GM18520 (cell line): Measurements from ENCODE around the gene MICAL3.
"Not testable (repeated sequence)": the region's sequence is repeated elsewhere in the genome, so short reads cannot be mapped to it uniquely, and the experiment has no call there.

Source experiments
- ATAC-seq: cut with Tn5 transposase; IDR thresholded peaks from one replicate; pipeline ENCODE4 v1.9.1; 2021; ENCODE audit not compliant: unreplicated experiment

Gene MICAL3

DNA sequence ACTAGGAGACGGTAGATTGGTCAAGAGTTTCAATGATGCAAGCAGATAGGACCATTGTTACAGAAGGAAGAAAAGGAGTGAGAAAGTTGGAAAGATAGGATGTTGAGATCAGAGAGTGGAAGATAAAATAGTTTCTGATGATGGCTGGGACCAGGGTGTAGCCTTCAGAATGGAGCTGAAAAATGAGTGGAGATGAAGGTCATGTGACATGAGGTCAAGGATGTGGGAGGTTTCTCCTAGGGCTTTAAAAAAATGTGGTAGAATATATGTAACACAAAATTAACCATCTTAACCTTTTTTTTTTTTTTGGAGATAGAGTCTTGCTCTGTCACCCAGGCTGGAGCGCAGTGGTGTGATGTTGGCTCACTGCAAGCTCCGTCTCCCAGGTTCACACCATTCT, 35.1 kb upstream of the MICAL3 start:
- ATAC-seq, result no peak

DNA sequence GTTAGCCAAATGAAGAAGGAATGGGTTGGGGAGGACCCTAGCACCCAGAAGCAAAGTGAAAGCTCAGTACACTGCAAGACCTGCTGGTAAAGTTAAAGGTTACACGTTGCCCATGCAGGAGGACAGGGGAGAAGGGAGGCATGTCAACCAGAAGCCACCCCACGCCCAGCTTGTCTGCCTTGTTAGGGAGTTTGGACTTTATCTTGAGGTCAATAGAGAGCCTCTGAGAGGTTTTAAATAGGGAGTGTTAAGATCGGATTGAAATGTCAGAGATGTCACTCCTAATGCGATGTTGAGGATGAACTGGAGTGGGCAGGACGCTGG, 34.7 kb upstream of the MICAL3 start:
- ATAC-seq, result no peak

DNA sequence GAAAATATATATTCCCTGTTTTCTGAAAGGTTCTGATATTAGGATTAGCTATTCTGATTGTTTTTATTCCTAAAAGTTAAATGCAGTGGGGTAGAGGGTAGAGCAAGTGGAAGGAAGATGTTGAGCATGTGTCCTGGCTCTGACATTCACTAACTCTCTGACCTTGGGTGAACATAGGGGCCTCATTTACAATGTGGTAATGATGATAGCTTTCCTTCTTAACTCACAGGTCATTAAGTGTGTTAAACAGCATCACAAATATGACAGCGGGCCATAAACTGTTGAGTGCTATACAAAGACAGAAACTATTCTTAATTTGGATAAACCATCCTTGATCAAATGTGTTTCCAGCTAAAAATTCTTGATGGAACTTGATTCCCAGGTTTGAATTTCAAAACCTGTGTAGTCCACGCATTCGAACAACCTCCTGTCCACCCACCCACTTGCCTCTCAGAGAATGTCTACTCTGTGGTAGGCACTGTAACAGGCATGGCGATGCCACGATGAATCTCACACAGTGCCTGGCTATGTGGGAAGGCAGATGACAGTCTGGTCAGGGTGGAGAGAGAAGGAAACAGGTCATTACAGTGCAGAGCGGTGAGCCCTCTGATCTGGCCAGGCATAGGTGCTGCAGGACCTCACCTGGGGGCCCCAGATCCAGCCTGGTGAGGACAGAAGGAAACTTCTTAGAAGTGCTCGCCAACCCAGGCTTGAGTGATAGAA, 34.2 kb upstream of the MICAL3 start:
- ATAC-seq, result no peak

DNA sequence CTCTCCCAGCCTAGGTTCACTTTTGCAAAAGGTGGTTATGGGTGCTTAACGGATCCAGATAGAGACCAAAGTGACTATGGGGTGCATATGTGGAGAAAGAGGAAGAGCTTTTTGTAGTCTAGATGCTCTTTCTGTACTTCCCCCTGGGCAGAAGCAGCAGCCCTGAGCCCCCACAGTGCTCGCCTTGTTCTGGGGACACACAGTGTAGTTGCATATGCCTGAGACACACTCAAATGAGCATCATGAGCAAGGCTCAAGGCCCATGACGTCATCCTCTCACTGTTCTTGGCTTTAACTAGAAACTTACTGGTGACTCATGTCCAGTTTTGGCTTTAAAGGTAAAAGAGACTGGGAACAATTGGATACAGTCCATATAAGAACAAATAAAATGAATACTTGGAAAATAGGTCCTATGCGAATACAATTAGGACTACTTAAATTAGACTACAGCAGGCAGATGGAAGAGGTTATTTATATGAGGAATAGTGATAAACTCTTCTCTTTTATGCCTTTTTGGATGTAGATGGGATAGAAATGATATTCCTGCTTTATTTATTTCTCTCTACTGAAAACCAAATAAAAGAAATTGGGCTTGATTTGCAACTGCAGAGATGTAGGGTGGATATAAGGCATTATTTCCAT, 33.3 kb upstream of the MICAL3 start:
- ATAC-seq, result peak; percentile 53

DNA sequence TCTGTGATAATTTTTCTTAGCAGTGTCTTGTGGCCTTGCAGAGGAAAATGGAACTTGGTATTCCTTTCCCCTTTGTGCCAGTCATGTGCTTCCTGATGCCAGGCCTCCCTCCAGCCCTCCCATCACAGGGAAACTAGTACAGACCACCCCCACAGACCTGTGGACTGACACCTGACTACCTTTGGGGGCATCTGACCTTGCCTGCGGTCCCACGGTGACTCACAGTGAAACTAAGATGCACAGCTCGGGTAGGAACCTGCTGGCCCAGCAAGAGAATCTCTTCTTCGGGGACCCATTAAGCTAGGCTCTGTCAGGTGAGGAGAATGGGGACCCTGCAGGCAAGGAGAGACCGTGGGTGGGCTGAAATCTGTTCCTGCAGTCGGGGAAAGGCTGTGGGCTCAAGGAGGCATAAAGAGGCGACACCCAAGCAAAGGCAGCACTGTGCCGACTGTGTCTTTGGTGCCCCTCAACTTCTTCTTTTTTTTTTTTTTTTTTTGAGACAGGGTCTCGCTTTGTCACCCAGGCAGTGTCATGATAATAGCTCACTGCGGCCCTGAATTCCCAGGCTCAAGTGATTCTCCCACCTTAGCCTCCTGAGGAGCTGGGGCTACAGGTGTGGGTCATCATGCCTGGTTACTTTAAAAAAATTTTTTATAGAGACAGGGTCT, 32.6 kb upstream of the MICAL3 start:
- no peak for ATAC-seq

DNA sequence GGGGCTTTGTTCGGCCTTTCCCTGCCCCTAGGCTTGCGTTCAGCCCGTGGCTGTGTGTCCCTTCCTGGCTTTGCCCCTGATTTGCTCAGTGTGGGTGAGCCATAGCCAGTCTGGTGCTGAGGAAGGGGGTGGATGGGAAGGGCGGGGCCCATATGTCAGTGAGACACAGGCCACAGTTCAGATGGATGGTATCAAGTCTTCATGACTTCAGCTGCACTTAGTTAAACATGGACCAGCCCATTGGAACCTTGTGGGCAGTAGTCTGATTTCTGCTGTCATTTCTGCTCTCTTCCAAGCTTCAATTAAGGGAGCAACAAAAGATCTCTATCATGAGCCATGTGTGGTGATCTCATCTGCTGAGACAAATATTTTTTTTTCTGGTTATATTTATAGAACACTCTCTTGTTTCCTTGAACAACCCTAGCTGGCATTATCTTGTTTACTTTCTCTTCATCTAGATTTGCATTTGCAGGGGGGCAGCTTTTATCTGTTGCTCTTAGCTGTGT, 31.9 kb upstream of the MICAL3 start:
- ATAC-seq, result no peak

DNA sequence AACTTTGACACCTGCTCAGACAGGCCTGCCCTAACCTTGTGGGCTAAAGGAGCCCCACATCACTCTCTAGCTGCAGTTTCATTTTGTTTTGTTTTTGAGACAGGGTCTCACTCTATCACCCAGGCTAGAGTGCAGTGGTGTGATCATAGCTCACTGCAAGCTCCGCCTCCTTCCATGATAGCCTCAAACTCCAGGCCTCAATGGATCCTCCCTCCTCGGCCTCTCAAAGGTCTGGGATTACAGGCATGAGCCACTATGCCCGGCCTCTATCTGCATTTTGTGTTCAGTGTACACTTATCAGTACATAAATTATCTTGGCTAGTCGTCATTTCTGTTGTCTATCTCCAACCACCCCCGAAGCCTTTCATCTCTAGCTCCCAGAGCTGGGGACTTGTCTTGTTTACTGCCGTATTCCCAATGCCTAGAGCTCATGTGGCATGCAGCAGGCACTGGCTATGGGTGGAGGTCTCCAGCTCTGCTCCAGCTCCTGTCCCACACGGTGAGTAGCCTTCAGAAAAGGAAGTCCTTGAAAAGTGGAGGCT, 31.3 kb upstream of the MICAL3 start:
- no peak for ATAC-seq

DNA sequence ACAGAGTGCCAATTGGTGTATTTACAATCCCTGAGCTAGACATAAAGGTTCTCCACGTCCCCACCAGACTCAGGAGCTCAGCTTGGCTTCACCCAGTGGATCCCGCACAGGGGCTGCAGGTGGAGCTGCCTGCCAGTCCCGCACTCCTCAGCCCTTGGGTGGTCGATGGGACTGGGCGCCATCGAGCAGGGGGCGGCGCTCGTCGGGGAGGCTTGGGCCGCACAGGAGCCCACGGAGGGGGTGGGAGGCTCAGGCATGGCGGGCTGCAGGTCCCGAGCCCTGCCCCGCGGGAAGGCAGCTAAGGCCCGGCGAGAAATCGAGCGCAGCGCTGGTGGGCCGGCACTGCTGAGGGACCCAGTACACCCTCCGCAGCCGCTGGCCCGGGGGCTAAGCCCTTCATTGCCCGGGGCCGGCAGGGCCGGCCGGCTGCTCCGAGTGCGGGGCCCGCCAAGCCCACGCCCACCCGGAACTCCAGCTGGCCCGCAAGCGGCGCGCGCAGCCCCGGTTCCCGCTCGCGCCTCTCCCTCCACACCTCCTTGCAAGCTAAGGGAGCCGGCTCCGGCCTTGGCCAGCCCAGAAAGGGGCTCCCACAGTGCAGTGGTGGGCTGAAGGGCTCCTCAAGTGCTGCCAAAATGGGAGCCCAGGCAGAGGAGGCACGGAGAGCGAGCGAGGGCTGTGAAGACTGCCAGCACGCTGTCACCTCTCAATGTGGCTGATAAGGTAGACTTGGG, 29.0 kb upstream of the MICAL3 start:
- not testable (repeated sequence) for ATAC-seq

DNA sequence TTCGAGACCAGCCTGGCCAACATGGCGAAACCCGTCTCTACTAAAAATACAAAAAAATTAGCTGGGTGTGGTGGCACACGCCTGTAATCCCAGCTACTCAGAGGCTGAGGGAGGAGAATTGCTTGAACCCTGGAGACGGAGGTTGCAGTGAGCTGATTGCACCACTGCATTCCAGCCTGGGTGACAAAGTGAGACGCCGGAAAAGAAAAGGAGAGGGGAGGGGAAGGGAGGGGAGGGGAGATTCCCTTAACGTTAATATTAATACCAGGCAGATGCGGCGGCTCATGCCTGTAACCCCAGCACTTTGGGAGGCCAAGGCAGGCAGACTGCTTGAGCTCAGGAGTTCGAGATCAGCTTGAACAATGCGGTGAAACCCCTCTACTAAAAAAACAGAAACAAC, 26.8 kb upstream of the MICAL3 start:
- not testable (repeated sequence) for ATAC-seq

DNA sequence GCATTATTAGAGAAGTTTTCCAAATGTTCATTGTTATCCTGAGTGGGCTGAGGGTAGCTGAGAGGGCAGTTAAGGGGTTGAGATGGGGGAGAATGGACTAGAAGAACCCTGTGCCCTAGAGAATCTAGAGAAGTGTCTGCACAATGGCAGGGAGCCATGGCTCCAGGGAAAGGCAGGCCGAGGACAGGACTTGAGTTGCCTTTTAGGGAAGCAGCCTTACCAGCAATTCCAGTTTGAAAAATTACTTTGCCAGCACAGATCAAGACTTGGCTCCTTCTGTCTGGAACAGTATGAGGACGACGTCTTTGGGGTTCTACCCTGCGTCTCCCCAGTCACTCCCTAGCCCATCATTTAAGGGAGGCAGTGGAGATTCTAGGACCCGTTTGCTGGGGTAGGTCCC, 25.7 kb upstream of the MICAL3 start:
- ATAC-seq, result no peak

DNA sequence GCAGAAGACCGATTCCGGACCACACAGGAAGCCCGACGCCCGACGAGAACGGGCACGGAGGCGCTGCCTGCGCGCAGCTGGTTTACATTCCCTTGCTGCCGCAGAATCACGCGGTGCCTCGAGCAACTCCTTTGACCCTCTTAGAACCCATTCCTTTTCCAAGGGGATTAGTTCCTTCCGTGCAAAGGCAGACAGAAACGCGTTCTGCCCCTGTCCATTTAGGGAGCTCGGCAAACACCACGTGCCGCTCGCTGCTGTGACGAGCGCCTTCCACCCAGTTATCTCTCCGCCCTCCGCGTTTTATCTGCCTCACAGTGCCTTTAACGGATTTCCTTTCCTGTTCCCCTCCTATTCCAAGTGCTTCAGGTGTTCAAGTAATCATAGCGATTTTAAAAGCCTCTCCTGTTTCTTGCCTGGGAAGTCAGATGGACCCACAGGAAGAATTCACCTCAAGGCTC, 24.1 kb upstream of the MICAL3 start:
- no peak for ATAC-seq

DNA sequence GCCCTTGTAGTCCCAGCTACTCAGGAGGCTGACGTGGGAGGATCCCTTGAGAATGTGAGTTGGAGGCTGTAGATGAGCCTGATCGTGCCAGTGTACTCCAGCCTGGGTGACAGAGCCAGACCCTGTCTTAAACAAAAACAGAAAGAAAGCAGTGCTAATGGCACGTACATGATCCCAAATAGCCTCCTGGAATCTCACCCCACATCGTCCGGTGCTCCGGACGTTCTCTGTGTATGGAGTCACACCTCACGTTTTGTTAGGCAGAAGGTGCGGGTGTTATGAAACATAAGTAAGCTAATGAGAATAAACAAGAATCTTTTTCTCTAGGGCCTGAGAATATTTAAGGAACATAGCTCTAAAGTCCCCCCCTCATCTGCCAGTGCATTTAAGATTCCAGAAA, 23.7 kb upstream of the MICAL3 start:
- no peak for ATAC-seq

DNA sequence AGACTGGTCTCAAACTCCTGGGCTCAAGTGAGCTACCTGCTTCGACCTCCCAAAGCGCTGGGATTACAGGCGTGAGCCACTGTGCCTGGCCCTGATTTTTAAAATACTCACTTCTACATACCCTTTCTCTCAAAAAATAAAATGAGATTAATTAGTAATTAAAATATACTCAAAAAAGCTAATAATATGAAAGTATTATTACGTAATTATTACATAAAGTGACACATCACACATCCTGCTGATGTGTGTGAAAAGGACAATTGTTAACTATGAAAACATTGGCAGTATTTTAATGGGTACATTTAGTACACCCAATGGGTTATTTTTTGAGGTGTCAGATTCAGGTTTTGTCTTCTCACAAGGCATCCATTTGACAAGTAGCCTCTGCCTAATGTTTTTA, 21.4 kb upstream of the MICAL3 start:
- no peak for ATAC-seq

DNA sequence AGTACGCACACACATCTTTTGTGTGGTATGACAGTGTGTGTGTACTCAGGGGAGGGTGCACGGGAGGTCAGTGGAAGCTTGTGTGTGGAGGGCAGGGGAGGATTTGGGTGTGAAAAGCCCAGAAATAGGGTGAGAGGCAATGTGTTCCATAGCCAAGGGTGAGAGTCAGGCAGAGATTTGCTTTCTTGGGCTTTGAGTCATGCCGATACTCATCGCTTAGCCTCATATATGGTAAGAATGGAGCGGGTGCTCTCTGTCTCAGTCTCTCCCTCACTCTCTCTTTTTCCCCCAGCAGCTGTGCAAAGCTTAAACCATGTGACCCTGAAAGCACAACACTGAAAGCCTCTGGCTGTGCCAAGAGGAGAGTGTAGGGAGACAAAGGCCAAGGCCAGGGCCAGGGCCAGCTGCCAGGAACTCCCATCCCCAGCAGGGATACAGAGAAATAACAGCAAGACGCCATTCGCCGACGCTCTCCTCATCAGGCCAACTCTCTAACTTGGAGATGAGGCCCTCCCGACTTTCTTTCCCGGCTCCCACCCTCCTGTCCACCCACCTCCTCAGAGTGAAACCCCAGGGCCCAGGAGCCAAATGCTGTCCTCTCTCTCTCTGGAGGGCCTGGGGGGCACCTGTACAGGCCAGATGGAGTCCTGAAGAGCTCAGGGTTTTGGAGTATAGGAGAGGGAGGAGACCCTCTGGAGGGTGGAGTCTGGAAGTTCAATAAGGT, 20.3 kb upstream of the MICAL3 start:
- ATAC-seq, result no peak

DNA sequence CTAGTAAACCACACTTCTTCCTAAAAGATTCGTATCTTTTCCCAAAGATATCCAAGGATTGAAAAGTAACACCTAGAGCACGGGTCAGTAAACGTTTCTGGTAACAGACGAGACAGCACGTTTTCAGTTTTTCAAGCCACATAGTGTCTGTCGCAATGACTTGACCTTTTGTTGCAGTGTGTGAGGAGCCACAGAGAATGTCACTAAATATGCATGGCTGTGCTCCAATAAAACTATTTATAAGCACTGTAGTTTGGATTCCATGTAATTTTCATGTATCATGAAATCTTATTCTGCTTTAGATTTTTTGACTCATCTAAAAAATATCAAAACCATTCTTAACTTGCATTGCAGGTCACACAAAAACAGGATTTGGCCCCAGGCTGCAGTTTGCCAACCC, 18.3 kb upstream of the MICAL3 start:
- ATAC-seq, result no peak

DNA sequence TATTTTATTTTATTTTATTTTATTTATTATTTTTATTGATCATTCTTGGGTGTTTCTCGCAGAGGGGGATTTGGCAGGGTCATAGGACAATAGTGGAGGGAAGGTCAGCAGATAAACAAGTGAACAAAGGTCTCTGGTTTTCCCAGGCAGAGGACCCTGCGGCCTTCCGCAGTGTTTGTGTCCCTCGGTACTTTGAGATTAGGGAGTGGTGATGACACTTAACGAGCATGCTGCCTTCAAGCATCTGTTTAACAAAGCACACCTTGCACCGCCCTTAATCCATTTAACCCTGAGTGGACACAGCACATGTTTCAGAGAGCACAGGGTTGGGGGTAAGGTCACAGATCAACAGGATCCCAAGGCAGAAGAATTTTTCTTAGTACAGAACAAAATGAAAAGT, 16.5 kb upstream of the MICAL3 start:
- not testable (repeated sequence) for ATAC-seq

DNA sequence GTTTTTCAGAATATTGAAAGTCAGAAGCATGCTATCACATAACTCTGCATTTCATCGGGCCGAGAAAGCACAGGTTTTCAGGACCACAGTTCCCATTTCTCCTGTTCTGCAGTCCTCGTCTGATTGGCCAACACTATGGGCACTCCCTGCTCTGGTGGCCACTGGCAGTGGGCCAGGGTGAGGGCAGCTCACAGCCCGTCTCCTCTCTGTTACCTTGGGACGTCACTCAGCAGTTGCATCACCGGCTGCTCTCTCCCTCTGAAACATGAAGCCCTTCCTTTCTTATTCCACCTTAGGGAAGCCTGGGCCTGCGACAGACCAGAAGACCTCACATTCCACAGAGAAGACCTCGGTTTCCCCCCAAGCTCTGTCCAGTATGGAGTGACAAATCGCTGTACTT, 11.4 kb upstream of the MICAL3 start:
- ATAC-seq, result no peak

DNA sequence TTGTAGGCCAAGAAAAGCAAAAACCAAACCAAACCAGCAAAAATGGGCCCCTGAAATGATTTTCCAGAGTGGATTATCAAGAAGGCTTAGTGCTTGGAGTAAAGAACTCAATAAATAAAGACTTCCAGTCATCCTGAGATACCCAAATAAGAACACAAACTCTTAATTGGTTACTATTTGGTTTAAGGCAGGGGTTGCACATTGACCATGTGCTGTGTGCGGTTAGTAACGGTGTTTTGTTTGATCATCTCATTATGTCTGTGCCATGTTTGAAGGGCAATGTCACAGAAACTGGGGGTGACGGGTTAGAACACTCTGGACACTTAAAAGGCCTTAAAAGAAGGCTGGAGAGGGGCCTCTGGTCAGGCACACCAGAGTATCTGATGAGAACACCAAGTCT, 9.7 kb upstream of the MICAL3 start:
- no peak for ATAC-seq

DNA sequence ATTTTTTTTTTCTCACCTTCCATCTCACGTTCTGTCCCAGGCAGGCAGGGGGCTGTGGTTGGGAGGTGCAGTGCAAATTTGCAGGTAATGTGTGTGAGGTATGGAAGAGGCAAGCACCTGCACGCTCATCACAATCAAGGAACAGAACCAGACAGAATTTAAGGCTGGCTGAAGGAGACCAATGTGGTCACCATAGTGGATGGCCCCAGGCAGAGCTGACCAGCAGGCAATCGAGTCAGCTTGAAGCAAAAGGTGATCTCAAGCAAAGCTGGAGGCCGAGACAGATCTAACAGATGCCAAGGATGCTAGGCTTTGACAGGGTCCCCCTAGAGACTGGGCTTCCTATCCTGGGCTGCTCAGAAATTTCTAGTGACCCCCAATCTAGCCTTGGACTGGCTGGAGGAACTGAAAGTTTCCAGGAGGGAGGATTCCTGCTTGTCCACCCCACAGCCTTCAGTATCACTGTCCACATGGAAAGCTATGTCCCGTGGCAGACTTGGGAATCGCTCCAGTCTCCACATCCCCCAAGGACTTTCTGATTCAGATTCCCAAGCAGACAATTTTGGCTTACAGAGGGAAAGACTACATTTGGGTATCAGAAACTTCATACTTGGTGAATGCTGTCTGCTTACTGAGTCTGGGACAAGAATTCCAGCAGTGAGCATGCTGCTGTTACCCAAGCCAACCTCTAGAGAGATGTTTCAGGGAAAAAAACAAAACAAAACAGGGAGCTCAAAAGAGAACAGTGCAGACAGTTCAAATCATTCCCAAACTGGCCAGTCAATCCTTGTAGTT, 9.0 kb upstream of the MICAL3 start:
- no peak for ATAC-seq
